Uterus (tissue), 4 donors: ENCODE measurements around the gene CPSF4L. TPM values are rescaled to one million over a fixed set of nuclear protein-coding genes. Genes with fewer than 3 reads are reported as not detected.

ENCODE experiments used
- DNase-seq, 2 donors: peaks; one replicate each; pipeline ENCODE4 v3.0.0-alpha.2; 2019 to 2020
- H3K27ac ChIP-seq, 2 donors: fragments of 200-600 bp; sonication (generic); 1 replicate in 1 of 2; 2 replicates in 1 of 2; pipeline ENCODE4 v1.5.1; 2016 to 2018
- H3K27me3 ChIP-seq, 2 donors: fragments of 200-600 bp; sonication (generic); one replicate each; pipeline ENCODE4 v1.5.1; 2018 to 2019; ENCODE audit warnings: control low read depth in 1 of 2
- H3K36me3 ChIP-seq, 2 donors: fragments of 200-600 bp; sonication (generic); one replicate each; pipeline ENCODE4 v1.5.1; 2019; ENCODE audit warnings: control low read depth in 1 of 2
- H3K4me1 ChIP-seq, 2 donors: fragments of 200-600 bp; sonication (generic); one replicate each; pipeline ENCODE4 v1.5.1; 2018 to 2019; ENCODE audit warnings: control low read depth in 1 of 2
- H3K4me3 ChIP-seq, 2 donors: fragments of 200-600 bp; sonication (generic); 1 replicate in 1 of 2; 2 replicates in 1 of 2; pipeline ENCODE4 v1.5.1; 2018 to 2019; ENCODE audit warnings: mild to moderate bottlenecking in 1 of 2
- H3K9me3 ChIP-seq, 2 donors: fragments of 200-600 bp; sonication (generic); one replicate each; pipeline ENCODE4 v1.5.1; 2019; ENCODE audit warnings: control low read depth in 1 of 2
- CTCF ChIP-seq, 4 experiments: fragments of 200-600 bp in 2 of 4; fragments of 450-650 bp in 2 of 4; sonication (generic) in 2 of 4; IDR thresholded peaks; one replicate each; pipeline ENCODE4 v1.5.1; 2016 to 2019; ENCODE audit warnings: antibody characterized with exemption in 4 of 4, mild to moderate bottlenecking in 2 of 4, moderate library complexity in 1 of 4
- POLR2A ChIP-seq, 2 donors: fragments of 450-650 bp; IDR thresholded peaks; one replicate each; pipeline ENCODE4 v1.6.1; 2016; ENCODE audit warnings: antibody characterized with exemption in 2 of 2, mild to moderate bottlenecking in 1 of 2, moderate library complexity in 1 of 2
- intact Hi-C: fragments of 100-400 bp; cut with DNase I; formaldehyde crosslinking; loops from one replicate; pipeline ENCODE4 v1.15.1; 2023; ENCODE audit warnings: low total_unique reads
- total RNA-seq, 4 donors: library from RNA; depleted of rRNA in 3 of 4; stranded (reverse); fragments of >200 nt in 3 of 4; gene quantifications; one replicate each; pipeline versions ENCODE4 v1.1.0 to v1.2.4, GENCODE V29; 2014 to 2023
- donor health status: DM: yes; HTN: yes; CAD: no.

The CPSF4L gene
- total RNA-seq, 4 donors from 2014 or later, result 0.34 TPM; not detected in 3

GRCh38 chr17:73278465-73279453 lies 17.1 kb upstream of the CPSF4L start:
- no peak overlapping the region for H3K4me3 ChIP-seq
- intact Hi-C loops, result no loop called here
- H3K27ac ChIP-seq, result peak overlapping the region; percentile 87
- no peaks in the 10 kb centered on the region for H3K9me3 ChIP-seq
- TF ChIP-seq POLR2A (IDR thresholded peaks at IDR 0.05) (no peak), CTCF (IDR thresholded peaks at IDR 0.05) (no peak)
- peak; percentile 63 to 84 for DNase-seq
- peaks cover 6 to 32% of the 10 kb centered on the region in 2 donors for H3K4me1 ChIP-seq
- H3K27me3 ChIP-seq, result no peaks in the 10 kb centered on the region
- no peaks in the 10 kb centered on the region for H3K36me3 ChIP-seq

- H3K4me3 ChIP-seq, result no peak overlapping the region
- TF ChIP-seq CTCF (IDR thresholded peaks at IDR 0.05) (no peak), POLR2A (IDR thresholded peaks at IDR 0.05) (no peak)
- no peaks in the 10 kb centered on the region for H3K27me3 ChIP-seq
- peak in 1 of 2 donors; percentile 53 for DNase-seq
- H3K27ac ChIP-seq, result peak overlapping the region; percentile 87
- H3K9me3 ChIP-seq, result no peaks in the 10 kb centered on the region
- no peaks in the 10 kb centered on the region for H3K36me3 ChIP-seq
- intact Hi-C loops, result no loop called here
- H3K4me1 ChIP-seq, result peaks cover 6 to 32% of the 10 kb centered on the region in 2 donors
These were observed 16.4 kb upstream of the CPSF4L start for GRCh38 chr17:73278049-73278464.

GRCh38 chr17:73274490-73274889 lies 12.8 kb upstream of the CPSF4L start:
- Histone ChIP-seq H3K4me3 (no peak overlapping the region), H3K9me3 (no peaks in the 10 kb centered on the region), H3K4me1 (peaks cover 0 to 19% of the 10 kb centered on the region in 2 donors), H3K36me3 (no peaks in the 10 kb centered on the region), H3K27ac (no peak overlapping the region), H3K27me3 (no peaks in the 10 kb centered on the region)
- TF ChIP-seq POLR2A (IDR thresholded peaks at IDR 0.05), result no peak
- no peak for TF ChIP-seq CTCF (IDR thresholded peaks at IDR 0.05)
- intact Hi-C loops, result no loop called here
- DNase-seq, result no peak

- H3K27ac ChIP-seq, result no peak overlapping the region
- no peak for TF ChIP-seq POLR2A (IDR thresholded peaks at IDR 0.05)
- TF ChIP-seq CTCF (IDR thresholded peaks at IDR 0.05), result no peak
- no peaks in the 10 kb centered on the region for H3K36me3 ChIP-seq
- H3K4me1 ChIP-seq, result peaks cover 0 to 4% of the 10 kb centered on the region in 2 donors
- H3K27me3 ChIP-seq, result no peaks in the 10 kb centered on the region
- no peak for DNase-seq
- intact Hi-C loops, result no loop called here
- H3K4me3 ChIP-seq, result no peak overlapping the region
- H3K9me3 ChIP-seq, result no peaks in the 10 kb centered on the region
These were observed 11.2 kb upstream of the CPSF4L start for GRCh38 chr17:73272906-73273218.

GRCh38 chr17:73271072-73271471 lies 9.4 kb upstream of the CPSF4L start:
- no peak for DNase-seq

More at GRCh38 chr17:73271072-73271471, 9.4 kb upstream of the CPSF4L start:
- H3K27me3 ChIP-seq, result no peaks in the 10 kb centered on the region
- H3K4me1 ChIP-seq, result no peaks in the 10 kb centered on the region
- H3K4me3 ChIP-seq, result no peak overlapping the region
- no peak for TF ChIP-seq CTCF (IDR thresholded peaks at IDR 0.05)
- no peak for TF ChIP-seq POLR2A (IDR thresholded peaks at IDR 0.05)
- no peaks in the 10 kb centered on the region for H3K36me3 ChIP-seq
- H3K9me3 ChIP-seq, result no peaks in the 10 kb centered on the region
- H3K27ac ChIP-seq, result no peak overlapping the region
- intact Hi-C loops, result no loop called here
